Renal cortical epithelial cell (primary cell): ENCODE measurements around the gene CXCR3. TPM values are rescaled to one million over a fixed set of nuclear protein-coding genes. Genes with fewer than 3 reads are reported as not detected.
"Not testable (repeated sequence)": the region's sequence is repeated elsewhere in the genome, so short reads cannot be mapped to it uniquely, and the experiment has no call there.

ENCODE experiments used
- DNase-seq: peaks from one replicate; pipeline ENCODE4 v3.0.0-alpha.2; 2011; ENCODE audit warnings: low read depth
- total RNA-seq: library from RNA; depleted of rRNA; stranded (reverse); fragments of >200 nt; gene quantifications from 2 replicates; pipeline ENCODE4 v1.2.3, GENCODE V29; 2014

Gene CXCR3
- total RNA-seq: not detected in 2 replicates

- DNase-seq: peak; percentile 13
These were observed at the start of gene CXCR3 for GRCh38 chrX:71618303-71618721. Gene CXCR3 (minus strand): TSS chrX:71618511. CDS start chrX:71618449, 62 bp downstream.

- no peak for DNase-seq
These were observed 49.3 kb upstream of the CXCR3 start, which contains the start of gene LOC101059915 for GRCh38 chrX:71667328-71668247. Gene LOC101059915 (plus strand): TSS chrX:71667546.

- DNase-seq: no peak
These were observed 48.2 kb upstream of the CXCR3 start for GRCh38 chrX:71666240-71667223.

GRCh38 chrX:71665747-71666146, 47.4 kb upstream of the CXCR3 start:
- DNase-seq: no peak

- no peak for DNase-seq
These were observed 46.7 kb upstream of the CXCR3 start for GRCh38 chrX:71664889-71665491.

- DNase-seq: not testable (repeated sequence)
These were observed 45.9 kb upstream of the CXCR3 start for GRCh38 chrX:71664202-71664601.

- DNase-seq: not testable (repeated sequence)
These were observed 44.9 kb upstream of the CXCR3 start for GRCh38 chrX:71663238-71663637.

GRCh38 chrX:71662654-71663053, 44.3 kb upstream of the CXCR3 start:
- DNase-seq: not testable (repeated sequence)

- no peak for DNase-seq
These were observed 43.6 kb upstream of the CXCR3 start for GRCh38 chrX:71661919-71662318.

- DNase-seq: no peak
These were observed 42.5 kb upstream of the CXCR3 start for GRCh38 chrX:71660562-71661416.

- no peak for DNase-seq
These were observed 41.6 kb upstream of the CXCR3 start for GRCh38 chrX:71659959-71660358.

- DNase-seq: no peak
These were observed 41.0 kb upstream of the CXCR3 start for GRCh38 chrX:71659342-71659741.

GRCh38 chrX:71657267-71657666, 39.0 kb upstream of the CXCR3 start:
- no peak for DNase-seq

- no peak for DNase-seq
These were observed 35.0 kb upstream of the CXCR3 start for GRCh38 chrX:71653344-71653743.

- peak; percentile 50 for DNase-seq
These were observed 34.1 kb upstream of the CXCR3 start for GRCh38 chrX:71652405-71652804.

GRCh38 chrX:71650333-71650969, 32.1 kb upstream of the CXCR3 start:
- DNase-seq: no peak

- DNase-seq: not testable (repeated sequence)
These were observed 26.1 kb upstream of the CXCR3 start for GRCh38 chrX:71644406-71644805.

GRCh38 chrX:71640002-71640401, 21.7 kb upstream of the CXCR3 start:
- no peak for DNase-seq

GRCh38 chrX:71638409-71638808, 20.1 kb upstream of the CXCR3 start:
- no peak for DNase-seq

GRCh38 chrX:71637848-71638247, 19.5 kb upstream of the CXCR3 start:
- DNase-seq: no peak
